OCI-LY3 (cell line): ENCODE data around the gene FAM83B.
"Not testable (repeated sequence)": the region's sequence is repeated elsewhere in the genome, so short reads cannot be mapped to it uniquely, and the experiment has no call there.

ENCODE experiments used
- H2AFZ ChIP-seq: fragments of 200-600, 300-600 bp; shearing (Covaris generic); 2 replicates; pipeline ENCODE4 v1.6.0; 2014; ENCODE audit warnings: antibody characterized with exemption, low read depth, low read length
- H3K27ac ChIP-seq: fragments of 200-600, 300-600 bp; sonication (generic); 2 replicates; pipeline ENCODE4 v1.5.1; 2014; ENCODE audit warnings: mild to moderate bottlenecking, low read length, moderate library complexity, mixed read lengths
- H3K27me3 ChIP-seq: fragments of 200-600, 300-600 bp; sonication (generic); 2 replicates; pipeline ENCODE4 v1.6.1; 2014; ENCODE audit warnings: low read depth, low read length, mixed read lengths
- H3K36me3 ChIP-seq: fragments of 200-600, 300-600 bp; sonication (generic); replicated peaks from 2 replicates; pipeline ENCODE3; 2014; ENCODE audit warnings: low read depth, low read length, mixed read lengths
- H3K4me1 ChIP-seq: fragments of 300-600, 200-600 bp; sonication (generic); 2 replicates; pipeline ENCODE4 v1.6.1; 2014; ENCODE audit warnings: low read length, mixed read lengths
- H3K4me2 ChIP-seq: fragments of 200-600, 300-600 bp; sonication (generic); 2 replicates; pipeline ENCODE4 v1.6.1; 2014; ENCODE audit warnings: low read length, mixed read lengths
- H3K4me3 ChIP-seq: fragments of 300-600, 200-600 bp; sonication (generic); 2 replicates; pipeline ENCODE4 v1.5.1; 2014; ENCODE audit warnings: antibody characterized with exemption, mild to moderate bottlenecking, low read length, moderate library complexity
- H3K79me2 ChIP-seq: fragments of 300-600, 200-600 bp; shearing (Covaris generic); 2 replicates; pipeline ENCODE4 v1.6.1; 2014; ENCODE audit warnings: mild to moderate bottlenecking, low read length, mixed read lengths
- H3K9ac ChIP-seq: fragments of 300-600, 200-600 bp; shearing (Covaris generic); 2 replicates; pipeline ENCODE4 v1.6.0; 2014; ENCODE audit warnings: mild to moderate bottlenecking, low read length, moderate library complexity
- H3K9me3 ChIP-seq: fragments of 200-600, 300-600 bp; shearing (Covaris generic); 2 replicates; pipeline ENCODE4 v1.6.1; 2014; ENCODE audit warnings: low read length, mixed read lengths; ENCODE audit not compliant: insufficient read depth
- H4K20me1 ChIP-seq: fragments of 200-600, 300-600 bp; sonication (generic); 2 replicates; pipeline ENCODE4 v1.6.1; 2016; ENCODE audit warnings: low read length, mixed read lengths; ENCODE audit not compliant: insufficient read depth
- EZH2phosphoT487 ChIP-seq: fragments of 200-600 bp; shearing (Covaris generic); IDR thresholded peaks from 2 replicates; pipeline ENCODE4 v1.6.1; 2018; ENCODE audit warnings: antibody characterized with exemption, mixed run types, low read depth
- TF ChIP-seq, protein P1 (sequence below): fragments of 200-600, 300-600 bp; sonication (generic); IDR thresholded peaks from 2 replicates; pipeline ENCODE4 v1.5.1; 2014; ENCODE audit warnings: antibody characterized with exemption, low read length, low read depth

FAM83B gene

DNA sequence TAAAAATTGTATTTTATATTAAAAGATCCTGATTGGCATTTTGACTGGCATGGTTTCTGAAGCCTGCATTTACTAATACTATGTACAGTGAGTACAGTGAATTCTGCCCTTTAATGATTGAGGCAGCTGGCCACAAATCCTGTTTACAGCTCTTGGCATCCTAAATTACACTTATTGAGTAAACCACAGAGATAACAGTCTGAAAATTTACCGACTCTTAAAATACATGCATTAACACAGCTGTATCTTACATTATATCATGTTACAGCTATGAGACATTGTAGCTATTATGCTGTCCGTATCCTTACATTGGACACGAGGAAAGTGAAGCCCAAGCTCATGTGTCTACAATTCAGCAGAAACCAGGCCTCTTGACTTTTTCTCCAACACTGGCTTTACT lies 90.8 kb downstream of the FAM83B start:
- H4K20me1 ChIP-seq, result no peaks in the 10 kb centered on the region
- no peak overlapping the region for H3K9ac ChIP-seq
- TF ChIP-seq EZH2phosphoT487, result no peak
- TF ChIP-seq, protein P1, sequence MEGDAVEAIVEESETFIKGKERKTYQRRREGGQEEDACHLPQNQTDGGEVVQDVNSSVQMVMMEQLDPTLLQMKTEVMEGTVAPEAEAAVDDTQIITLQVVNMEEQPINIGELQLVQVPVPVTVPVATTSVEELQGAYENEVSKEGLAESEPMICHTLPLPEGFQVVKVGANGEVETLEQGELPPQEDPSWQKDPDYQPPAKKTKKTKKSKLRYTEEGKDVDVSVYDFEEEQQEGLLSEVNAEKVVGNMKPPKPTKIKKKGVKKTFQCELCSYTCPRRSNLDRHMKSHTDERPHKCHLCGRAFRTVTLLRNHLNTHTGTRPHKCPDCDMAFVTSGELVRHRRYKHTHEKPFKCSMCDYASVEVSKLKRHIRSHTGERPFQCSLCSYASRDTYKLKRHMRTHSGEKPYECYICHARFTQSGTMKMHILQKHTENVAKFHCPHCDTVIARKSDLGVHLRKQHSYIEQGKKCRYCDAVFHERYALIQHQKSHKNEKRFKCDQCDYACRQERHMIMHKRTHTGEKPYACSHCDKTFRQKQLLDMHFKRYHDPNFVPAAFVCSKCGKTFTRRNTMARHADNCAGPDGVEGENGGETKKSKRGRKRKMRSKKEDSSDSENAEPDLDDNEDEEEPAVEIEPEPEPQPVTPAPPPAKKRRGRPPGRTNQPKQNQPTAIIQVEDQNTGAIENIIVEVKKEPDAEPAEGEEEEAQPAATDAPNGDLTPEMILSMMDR, result no peak
- H3K79me2 ChIP-seq, result no peaks in the 10 kb centered on the region
- peaks cover 12% of the 10 kb centered on the region; the same call in 1 of the 2 replicates for H3K9me3 ChIP-seq
- no peaks in the 10 kb centered on the region for H3K27me3 ChIP-seq
- peaks cover 18% of the 10 kb centered on the region for H3K4me1 ChIP-seq
- H3K36me3 ChIP-seq, result no peaks in the 10 kb centered on the region
- H3K4me3 ChIP-seq, result no peak overlapping the region
- H3K4me2 ChIP-seq, result no peak overlapping the region
- no peak overlapping the region for H2AFZ ChIP-seq
- H3K27ac ChIP-seq, result no peak overlapping the region

DNA sequence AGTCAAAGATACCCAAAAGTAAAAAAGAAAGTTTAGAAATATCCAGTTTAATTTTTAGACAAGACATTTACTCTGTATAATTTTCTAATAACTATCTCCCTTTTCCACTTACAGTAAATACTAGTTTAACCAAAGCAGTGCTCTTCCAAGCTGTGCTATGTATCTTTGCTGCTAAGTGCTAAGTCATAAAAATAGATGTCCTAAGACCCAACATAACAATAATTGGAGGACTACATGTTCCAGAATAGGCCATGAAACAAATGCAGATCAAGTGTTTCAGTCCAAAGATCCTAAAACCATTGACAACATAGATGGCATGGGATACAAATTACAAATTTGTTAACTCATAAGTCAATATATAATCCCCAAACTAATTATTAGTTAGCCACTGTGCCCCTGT lies 111.1 kb downstream of the FAM83B start:
- H3K4me2 ChIP-seq, result peak overlapping the region; percentile 9; the same call in 1 of the 2 replicates
- H3K79me2 ChIP-seq, result no peaks in the 10 kb centered on the region
- H3K27me3 ChIP-seq, result no peaks in the 10 kb centered on the region
- no peak overlapping the region for H3K4me3 ChIP-seq
- H2AFZ ChIP-seq, result 0 out of 2 replicates have a peak overlapping the region, but pooled peaks have one; percentile 18
- no peaks in the 10 kb centered on the region for H4K20me1 ChIP-seq
- peaks cover 14% of the 10 kb centered on the region for H3K4me1 ChIP-seq
- no peaks in the 10 kb centered on the region for H3K36me3 ChIP-seq
- H3K9ac ChIP-seq, result no peak overlapping the region
- no peaks in the 10 kb centered on the region for H3K9me3 ChIP-seq
- TF ChIP-seq, protein P1, result no peak
- no peak for TF ChIP-seq EZH2phosphoT487
- H3K27ac ChIP-seq, result peak overlapping the region; percentile 6; the same call in 1 of the 2 replicates

DNA sequence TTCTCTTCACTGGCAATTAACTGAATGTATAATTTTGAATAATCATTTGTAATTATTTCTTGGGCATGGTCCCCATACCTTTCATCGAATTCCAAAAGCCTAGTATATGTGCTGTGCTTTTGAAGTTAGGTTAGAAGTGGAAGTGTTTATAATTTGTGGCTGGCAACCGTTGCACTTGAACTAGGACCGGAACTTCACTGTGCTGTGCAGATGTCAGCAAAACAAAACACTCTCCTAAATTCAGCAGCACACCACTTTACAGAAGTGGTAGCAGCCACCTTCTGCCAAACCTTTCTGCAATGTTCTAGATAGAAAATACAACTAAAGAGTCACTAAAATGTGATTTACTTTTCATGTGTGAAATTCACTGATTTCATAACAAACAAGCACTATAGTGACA lies 111.9 kb downstream of the FAM83B start:
- Histone ChIP-seq H4K20me1 (no peaks in the 10 kb centered on the region), H2AFZ (no peak overlapping the region), H3K27ac (no peak overlapping the region), H3K4me3 (no peak overlapping the region), H3K9me3 (no peaks in the 10 kb centered on the region), H3K9ac (no peak overlapping the region), H3K79me2 (no peaks in the 10 kb centered on the region), H3K4me1 (peaks cover 14% of the 10 kb centered on the region), H3K36me3 (no peaks in the 10 kb centered on the region), H3K4me2 (no peak overlapping the region), H3K27me3 (no peaks in the 10 kb centered on the region)
- TF ChIP-seq EZH2phosphoT487, result no peak

DNA sequence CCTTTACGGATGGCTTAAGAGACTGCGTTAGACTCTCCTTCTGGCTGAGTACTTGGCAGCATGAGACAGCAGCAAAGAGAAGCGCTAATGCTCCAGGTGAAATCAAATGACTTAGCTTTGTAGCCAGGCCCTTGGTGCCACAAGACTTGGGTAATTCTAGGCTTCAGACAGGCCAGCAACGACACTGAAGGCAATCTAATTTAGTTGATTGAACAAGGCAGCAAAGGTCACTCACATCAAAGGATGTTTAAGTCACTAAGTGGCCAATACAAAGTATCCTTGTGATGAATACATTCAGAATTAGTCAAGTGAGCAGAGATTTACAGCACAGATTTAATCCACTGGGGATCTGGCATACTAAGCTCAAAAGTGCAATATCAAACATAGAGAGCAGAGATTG lies 113.2 kb downstream of the FAM83B start:
- peaks cover 14% of the 10 kb centered on the region for H3K4me1 ChIP-seq
- H3K4me2 ChIP-seq, result no peak overlapping the region
- H3K79me2 ChIP-seq, result no peaks in the 10 kb centered on the region
- H3K9me3 ChIP-seq, result no peaks in the 10 kb centered on the region
- no peaks in the 10 kb centered on the region for H3K27me3 ChIP-seq
- no peak overlapping the region for H3K4me3 ChIP-seq
- H4K20me1 ChIP-seq, result no peaks in the 10 kb centered on the region
- no peak overlapping the region for H3K9ac ChIP-seq
- H3K27ac ChIP-seq, result no peak overlapping the region
- H2AFZ ChIP-seq, result no peak overlapping the region
- no peak for TF ChIP-seq EZH2phosphoT487
- TF ChIP-seq, protein P1, result no peak
- H3K36me3 ChIP-seq, result no peaks in the 10 kb centered on the region

DNA sequence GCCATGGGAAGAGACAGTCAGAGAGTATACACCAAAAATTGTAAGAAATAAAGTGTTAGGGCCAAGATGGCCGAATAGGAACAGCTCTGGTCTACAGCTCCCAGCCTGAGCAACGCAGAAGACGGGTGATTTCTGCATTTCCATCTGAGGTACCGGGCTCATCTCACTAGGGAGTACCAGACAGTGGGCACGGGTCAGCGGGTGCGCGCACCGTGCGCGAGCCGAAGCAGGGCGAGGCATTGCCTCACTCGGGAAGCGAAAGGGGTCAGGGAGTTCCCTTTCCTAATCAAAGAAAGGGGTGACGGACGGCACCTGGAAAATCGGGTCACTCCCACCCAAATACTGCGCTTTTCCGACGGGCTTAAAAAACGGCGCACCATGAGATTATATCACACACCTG lies 114.8 kb downstream of the FAM83B start:
- not testable (repeated sequence) for H3K27me3 ChIP-seq, H3K79me2 ChIP-seq, H4K20me1 ChIP-seq, H3K9me3 ChIP-seq, H3K27ac ChIP-seq, H3K4me3 ChIP-seq, H3K9ac ChIP-seq, H3K4me2 ChIP-seq, H2AFZ ChIP-seq, H3K36me3 ChIP-seq
- H3K4me1 ChIP-seq, result peaks cover 14% of the 10 kb centered on the region
